ENCODE data around the gene ZDHHC11.
"Not testable (repeated sequence)": the region's sequence is repeated elsewhere in the genome, so short reads cannot be mapped to it uniquely, and the experiment has no call there.

- not testable (repeated sequence) for TF ChIP-seq EZH2phosphoT487 (IDR thresholded peaks at IDR 0.05; ENCODE audit: low read depth)
- TF ChIP-seq, protein P1, sequence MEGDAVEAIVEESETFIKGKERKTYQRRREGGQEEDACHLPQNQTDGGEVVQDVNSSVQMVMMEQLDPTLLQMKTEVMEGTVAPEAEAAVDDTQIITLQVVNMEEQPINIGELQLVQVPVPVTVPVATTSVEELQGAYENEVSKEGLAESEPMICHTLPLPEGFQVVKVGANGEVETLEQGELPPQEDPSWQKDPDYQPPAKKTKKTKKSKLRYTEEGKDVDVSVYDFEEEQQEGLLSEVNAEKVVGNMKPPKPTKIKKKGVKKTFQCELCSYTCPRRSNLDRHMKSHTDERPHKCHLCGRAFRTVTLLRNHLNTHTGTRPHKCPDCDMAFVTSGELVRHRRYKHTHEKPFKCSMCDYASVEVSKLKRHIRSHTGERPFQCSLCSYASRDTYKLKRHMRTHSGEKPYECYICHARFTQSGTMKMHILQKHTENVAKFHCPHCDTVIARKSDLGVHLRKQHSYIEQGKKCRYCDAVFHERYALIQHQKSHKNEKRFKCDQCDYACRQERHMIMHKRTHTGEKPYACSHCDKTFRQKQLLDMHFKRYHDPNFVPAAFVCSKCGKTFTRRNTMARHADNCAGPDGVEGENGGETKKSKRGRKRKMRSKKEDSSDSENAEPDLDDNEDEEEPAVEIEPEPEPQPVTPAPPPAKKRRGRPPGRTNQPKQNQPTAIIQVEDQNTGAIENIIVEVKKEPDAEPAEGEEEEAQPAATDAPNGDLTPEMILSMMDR (IDR thresholded peaks at IDR 0.05; ENCODE audit: low read depth, low read length): not testable (repeated sequence)
Measured at GRCh38 chr5:785181-785705, 65.5 kb downstream of the ZDHHC11 start.

Data from OCI-LY3 (cell line).